ENCODE results near the gene SEMA3G.

The SEMA3G gene

DNA sequence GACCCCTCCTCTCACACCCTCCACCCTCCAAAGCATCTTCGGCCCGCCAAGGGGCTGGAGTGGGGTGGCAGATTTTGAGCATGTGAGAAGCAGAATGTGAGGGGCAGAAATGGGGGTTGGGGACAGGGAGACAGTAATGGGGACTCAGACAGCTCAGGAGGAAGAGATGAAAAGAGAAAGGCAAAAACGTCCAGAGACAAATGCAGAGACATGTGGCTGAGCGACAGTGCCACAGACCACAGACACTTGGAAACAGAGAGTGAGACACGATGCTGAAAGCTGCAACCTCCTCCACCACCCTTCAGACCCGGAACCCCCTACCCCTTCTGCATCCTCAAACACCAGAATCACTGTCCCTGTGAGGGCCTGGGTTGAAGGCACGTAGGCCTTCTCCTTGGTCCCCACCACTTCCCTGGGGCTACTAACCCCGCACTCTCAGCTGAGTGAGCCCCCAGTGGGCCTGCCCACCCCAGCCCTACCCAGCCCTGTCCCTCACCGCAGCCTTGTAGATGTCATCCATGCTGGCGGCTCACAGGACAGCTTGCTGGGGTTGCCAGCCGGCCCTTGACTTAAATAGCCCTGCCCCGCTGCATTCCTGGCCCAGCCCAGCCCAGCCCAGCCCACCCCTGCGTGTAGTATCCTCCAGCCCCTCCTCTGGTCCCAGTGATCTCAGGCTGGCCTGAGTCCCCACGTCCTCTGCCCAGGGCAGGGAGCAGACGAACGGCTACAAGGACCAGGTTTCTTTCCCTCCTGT is 8.8 kb upstream of the SEMA3G start, which contains the start of gene TNNC1:
TNNC1 (minus strand) TSS at position 546 of the 754 bp plus-strand sequence; CDS start at position 520, 26 bp downstream.
- DNase-seq (ENCODE audit: low spot score): no peak

DNA sequence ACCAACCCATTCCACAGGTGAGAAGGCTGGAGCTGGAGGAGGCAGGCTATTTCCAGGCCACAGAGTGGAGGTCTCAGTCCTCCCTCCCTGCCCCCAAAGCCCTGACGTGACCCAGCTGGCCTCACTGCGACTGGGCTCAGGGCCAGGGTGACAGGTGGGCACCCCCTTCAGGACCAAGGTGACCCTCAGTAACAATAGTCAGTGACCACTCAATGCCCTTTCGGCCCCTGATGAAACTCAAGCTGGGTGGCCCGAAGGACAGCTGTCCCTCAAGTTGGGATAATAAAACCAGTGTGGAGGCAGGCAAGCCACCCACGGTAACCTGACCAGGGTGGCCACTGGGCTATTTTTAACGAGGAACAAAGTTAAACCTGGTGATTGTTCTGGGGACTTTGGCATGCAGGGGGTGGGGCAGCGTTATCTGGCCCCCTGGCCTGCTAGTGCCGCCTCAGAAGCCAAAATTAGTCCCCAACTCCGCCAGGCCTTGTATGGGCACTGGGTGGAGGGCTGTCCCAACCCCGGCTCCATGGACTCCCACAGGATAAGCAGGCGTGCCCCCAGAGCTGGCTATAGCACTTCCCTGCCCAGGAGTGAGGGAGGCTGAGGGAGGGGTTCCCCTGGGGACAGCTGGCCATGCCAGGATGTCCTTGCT is 7.8 kb upstream of the SEMA3G start:
- no peak for DNase-seq (ENCODE audit: low spot score)

DNA sequence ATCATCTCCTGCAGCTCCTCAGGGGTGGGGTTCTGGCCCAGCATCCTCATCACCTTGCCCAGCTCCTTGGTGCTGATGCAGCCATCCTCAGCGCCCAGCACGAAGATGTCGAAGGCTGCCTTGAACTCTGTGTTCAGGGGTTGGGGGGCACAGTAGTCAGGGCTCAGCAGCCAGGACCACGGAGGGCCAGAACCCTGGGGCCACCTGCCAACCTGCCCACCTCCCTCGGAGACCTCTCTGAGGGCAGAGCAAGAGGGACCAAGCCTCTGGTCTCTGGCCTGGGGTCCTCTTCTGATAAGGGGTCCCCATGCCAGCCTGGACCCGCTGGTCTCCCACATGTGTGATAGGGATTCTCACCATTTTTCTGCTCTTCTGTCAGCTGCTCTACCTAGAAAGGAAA is 7.2 kb upstream of the SEMA3G start:
- DNase-seq (ENCODE audit: low spot score): no peak

DNA sequence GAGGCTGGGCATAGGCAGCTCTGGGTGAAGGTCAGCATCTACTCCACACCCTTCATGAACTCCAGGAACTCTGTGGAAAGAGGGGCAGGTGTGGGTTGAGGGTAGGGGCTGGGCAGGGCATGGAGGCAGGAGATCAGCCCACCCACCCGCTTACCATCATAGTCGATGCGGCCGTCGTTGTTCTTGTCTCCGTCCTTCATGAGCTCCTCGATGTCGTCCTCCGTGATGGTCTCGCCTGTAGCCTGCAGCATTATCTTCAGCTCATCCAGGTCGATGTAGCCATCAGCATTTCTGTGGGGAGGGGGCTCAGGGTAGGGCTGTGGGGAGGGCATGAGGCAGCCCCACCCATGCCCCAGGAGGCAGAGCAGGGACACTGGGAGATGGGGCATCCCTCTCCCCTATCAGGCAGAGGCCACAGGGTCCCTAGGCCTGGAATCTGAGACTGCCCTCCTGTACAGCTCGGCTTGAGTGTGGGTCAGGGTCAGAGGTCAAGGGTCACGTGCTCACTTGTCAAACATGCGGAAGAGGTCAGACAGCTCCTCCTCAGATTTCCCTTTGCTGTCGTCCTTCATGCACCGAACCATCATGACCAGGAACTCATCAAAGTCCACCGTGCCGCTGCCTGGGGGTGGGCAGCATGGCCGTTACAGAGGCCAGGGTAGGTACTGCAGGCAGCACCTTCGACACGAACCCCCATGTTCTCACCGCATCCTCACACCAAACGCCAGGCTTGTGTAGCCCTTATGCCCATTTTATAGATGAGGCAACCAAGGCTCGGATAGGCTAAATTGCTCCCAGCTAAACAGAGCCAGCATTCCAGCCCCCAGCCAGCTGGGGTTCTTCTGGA is 6.6 kb upstream of the SEMA3G start:
- DNase-seq (ENCODE audit: low spot score): no peak

DNA sequence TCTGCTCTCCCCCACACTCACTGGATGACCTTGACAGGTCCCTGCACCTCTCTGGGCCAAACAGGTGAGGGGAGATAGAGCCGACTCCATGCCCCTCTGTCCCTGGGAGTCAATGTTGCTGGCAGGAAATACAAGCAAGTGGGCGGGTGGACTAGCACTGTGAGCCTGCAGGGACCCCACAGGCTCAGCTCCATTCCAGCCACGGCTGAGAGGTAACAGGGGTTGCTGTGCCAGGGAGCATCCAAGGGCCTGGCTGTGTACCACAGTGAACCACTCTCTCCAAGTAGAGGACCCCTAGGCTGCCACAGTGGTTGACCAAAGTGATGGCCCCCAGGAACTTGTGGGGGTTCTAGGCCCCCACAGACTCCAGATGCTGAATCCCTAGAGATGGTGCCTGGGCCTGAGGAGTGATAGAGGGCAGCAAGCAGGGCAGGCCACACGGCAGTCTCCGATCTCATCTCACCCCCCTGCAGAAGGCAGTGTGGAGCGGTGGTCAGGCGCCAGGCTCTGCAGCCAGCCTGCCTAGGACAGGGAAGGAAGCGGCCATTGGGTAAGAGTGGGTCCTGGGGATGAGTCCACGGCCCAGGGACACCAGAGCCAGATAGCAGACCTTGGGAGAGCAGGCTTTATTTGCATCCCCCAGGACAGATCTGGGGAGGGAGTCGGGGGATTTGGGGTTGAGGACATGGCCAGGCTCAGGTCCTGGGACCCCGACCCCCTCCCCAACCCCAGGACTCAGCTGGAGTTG is 5.8 kb upstream of the SEMA3G start:
- no peak for DNase-seq (ENCODE audit: low spot score)

DNA sequence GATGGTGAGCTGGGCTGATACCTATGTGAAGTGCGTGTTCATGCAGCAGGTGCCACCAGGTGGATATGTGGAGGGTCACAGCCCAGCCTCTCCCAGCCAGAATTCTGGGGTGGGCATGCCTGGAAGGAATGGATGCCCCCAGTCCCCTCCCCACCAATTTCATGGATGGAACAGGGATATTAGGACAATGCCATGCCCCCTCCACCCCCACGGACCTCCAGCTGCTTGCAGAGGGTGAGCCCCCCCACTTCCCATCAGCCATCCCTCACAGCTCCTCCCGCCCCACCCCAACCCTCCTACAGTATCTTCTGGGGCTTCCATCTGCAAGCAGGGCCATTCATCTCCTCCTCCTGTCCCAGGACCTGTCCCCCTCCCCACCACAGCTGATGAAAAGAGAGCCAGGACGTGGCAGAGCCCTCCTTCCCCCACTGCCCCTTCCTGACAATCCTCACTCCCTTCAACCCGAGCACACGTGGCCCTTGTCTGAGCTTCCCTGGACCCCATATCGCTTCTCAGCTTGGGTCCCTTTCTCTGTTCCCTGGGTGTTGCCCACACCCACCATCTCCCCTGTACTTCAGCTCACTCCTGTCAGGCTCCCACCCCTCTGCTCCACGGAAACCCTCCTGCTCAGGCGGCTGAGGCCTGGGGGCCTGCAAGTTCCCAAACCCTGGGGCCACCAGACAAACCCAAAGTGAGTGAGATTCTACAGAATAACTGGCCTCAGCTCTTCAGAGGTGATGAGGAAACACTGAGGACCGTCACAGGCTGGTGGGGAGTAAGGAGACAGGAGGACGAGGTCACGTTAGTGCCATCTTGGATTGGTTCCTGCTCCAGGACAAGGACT is 2.8 kb upstream of the SEMA3G start:
- DNase-seq (ENCODE audit: low spot score): no peak

DNA sequence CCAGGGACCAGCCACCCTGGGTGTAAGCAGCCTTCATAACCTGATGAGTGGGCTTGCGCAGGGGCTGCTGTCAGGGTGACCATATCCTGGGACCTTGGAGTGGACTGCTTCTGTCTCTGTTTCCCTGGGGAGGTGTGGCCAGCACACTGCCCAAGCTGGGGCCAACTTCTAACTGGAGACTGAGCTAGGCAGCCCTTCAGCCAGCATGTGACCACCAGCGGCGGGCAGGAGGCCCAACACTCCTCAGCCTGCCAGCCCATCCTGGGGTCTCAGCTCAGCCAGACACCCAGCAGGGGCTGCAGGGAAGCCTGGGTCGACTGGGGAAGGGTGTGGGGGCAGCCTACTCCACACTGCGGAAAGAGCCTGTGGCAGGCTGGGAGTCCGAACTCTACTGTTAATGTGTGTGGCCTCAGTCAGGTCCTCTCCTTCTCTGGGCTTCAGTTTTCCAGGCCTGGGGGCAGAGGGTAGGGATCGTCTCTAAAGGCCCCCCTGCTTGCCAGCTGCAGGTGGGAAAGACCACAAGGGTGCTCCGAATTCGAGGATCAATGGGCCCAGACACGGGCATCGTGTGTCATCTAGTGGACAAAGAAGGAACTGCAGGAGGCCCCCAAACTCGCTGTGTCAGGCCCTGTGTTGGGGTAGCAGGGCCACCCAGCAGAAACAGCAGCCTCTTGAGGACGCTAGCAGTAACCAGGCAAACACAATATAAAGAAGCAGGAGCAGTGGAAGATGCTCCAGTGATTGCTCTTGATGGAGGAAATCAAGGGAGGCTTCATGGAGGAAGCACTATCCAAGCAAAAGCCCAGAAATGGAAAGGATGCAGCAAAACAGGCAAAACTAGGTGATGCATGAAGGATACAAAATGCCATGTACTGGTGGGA is 2.0 kb upstream of the SEMA3G start:
- peak; percentile 81 for DNase-seq (ENCODE audit: low spot score)

DNA sequence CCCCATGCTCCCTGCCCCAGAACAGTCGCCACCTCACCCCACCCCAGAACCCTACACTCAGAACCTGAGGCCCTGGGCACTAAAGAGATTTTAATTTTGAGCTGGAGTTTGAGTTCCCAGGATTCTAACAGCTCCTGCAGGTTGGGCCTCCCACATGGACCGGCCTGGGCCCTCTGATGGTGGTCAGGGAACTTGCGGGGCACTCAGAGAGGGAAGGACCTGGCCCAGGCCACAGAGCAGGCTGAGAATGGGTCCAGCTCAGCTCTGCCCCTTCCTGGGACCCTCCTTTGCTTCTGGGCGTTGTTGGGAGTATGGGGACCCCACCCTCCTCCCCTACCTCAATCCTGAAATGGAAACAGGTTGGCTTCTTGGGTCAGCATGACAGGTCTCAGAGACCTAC is 1.1 kb upstream of the SEMA3G start:
- DNase-seq (ENCODE audit: low spot score): no peak

DNA sequence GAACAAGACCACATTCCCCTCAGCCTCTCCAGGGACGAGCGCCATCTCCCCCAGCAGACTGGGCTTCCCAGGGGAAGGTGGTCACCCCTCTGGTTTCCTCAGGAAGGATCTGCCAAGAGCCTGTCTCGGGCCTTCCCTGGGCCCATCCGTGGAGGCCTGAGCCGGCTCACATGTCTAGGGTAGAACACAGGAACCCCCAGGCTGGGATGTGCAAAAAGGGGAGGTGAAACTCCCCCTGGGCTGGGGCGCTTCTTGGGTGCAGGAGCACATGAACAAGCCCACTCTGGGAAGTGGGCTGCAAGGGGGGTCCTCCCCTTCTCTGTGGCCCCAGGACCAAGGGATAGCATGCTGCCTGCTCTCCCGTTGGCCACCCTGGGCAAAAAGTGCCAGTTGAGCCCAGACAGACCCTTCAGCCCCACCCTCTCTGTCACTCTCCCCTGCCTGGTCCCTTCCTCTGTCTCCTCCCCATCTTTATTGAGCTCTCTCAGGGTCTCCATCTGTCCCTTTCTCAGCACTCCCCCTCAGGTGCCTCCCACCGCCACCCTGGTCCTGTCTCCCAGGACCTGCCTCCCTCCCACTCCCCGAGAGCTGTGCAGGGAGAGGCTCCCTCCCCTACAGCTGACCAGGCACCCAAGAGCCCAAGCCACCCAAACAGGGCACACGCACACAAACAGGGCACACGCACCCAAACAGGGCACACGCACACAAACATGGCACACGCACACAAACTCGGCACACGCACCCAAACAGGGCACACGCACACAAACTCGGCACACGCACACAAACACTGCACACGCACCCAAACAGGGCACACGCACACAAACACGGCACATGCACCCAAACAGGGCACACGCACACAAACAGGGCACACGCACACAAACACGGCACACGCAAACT is 864 bp downstream of the SEMA3G start:
- DNase-seq (ENCODE audit: low spot score): no peak

DNA sequence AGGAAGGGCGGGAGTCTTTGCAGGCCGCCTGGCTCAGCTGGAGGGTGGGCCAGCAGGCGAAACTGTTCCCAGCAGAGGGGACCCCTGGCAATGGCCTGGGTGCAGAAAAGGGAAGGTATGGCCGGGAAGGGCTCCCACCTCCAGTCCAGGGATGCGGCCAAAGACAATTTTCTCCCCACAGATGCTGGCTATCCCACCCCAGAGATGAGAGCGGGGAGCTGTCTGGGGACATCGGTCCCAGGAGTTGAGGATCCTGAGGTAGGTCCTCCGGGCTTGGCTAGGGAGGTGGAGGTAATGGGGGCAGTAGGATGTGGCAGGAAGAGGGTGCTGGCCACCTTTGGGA is 1.7 kb downstream of the SEMA3G start:
- no peak for DNase-seq (ENCODE audit: low spot score)

DNA sequence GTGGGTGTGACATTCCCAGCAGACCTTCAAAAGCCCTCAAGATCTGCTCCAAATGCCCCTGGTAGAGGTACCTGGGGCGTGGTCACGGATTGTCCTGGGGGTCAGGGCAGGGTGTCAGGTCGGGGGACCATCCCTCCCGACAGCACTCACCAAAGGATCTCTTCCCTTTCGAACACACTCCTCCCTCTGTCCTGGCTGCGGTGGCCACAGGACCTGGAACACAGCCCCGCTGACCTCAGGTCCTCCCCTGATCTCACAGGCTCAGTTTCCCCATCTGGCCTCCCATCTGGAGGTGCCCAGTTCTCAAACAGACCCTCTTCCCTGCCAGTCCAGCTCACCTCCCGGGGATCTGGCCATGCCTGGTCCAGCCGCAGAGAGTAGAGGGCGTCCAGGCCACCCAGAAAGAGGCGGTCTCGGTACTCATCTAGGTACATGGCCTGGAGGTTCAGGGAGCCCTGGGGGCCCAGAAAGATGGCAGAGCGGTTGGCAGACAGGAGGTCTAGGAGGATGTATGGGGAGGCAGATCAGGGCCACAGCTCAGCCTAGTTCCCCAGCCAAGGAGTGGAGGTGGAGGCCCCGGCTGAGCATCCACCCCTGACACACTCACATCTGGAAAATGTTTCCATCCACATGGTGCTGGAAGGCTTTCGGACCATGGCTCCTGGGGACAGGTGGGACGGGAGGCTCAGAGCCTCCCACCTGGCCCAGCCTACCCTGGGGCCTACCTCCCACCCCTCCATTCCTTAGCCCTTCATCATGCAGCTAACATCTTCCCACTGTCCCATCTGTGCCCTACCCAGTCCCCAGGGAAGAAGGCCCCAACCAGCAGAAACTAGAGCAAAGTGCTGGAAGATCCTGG is 2.3 kb downstream of the SEMA3G start:
- DNase-seq (ENCODE audit: low spot score): no peak

DNA sequence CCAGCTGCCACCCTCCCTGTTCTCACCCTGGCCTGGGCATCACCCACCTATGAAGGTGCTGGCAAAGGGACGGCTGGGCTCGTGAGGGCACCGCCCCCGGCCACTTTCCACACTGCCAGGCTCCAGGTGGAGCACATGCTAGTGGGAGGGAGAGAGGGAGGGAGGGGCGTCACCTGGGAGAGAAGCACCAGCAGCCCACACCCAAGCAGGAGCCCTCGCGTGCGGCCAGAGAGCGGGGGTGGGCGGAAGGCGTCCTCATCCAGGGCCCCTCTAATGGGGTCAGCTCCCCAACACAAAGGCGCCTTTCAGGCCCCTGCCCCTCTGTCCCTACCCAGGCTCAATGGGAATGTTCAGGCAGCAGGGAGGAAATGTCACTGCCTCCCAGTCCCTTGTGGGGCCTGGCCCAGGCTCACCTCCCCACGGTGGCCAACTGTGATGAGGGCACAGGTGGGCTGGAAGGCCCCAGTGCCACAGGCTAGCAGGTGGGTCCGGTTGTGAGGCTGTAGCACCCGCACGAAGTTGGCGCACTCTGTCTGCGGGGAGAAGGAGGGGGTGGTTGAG is 3.1 kb downstream of the SEMA3G start:
- no peak for DNase-seq (ENCODE audit: low spot score)

DNA sequence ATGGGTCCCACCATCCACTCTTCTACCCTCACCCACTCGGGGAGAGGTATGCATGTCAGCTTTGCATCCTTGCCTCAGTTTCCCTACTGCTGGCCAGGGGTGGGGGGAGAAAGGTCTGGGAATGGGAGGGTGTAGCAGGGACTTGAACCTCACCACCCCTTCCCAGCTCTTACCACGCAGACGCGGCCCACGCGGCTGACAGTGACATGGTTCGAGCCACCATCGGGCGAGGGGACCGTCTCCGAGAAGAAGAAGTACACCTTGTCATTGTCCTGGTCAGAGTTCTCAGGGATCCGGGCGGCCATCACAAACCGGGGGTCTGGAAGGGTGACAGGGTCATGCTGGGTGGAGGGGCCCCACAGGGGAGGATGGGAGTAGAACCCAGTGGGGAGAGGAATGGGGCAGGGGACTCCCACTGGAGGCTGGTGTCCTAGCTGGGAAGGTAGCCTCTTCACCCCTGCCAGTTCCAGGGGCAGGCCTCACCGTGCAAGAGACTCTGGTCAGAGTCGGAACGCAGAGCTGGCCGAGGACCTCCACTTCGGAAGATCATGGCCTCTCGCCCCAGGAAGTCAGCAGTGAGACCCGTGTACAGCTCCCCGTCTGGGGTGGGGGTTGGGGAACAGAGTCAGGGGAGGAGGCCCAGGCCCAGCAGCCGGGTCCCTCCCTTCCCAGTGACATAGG is 3.7 kb downstream of the SEMA3G start:
- no peak for DNase-seq (ENCODE audit: low spot score)

DNA sequence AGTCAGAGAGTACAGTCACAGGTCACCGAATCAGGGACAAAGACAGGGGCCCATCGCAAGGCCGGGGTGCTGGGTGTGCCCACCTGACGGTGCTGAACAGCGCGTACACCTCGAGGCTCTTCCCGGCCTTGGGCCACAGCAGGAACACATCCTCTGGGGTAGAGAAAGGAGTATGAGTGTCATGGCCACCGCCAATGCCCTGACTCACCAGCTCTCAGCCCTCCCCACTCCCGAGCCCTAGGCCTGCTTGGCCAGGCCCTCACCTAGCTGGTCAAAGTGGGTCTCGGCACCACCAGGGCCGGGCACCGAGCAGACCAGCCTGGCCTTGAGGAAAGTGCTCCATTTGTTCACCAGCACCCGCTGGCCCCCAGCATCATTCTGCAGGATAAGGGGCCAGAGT is 4.2 kb downstream of the SEMA3G start:
- no peak for DNase-seq (ENCODE audit: low spot score)

DNA sequence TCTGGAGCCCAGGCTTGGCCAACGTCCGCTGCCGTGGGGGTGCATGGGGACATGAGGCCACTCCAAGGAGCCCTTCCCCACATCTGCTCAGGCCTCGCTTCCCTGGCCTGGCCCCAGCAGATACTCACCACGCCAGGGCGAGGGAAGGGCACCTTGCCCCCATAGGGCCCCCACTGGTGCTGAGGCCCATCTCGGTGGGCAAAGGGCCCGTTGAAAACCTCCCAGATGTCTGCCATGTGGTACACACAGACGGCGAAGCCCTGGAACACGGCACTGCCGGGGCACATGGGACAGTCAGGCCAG is 4.7 kb downstream of the SEMA3G start:
- no peak for DNase-seq (ENCODE audit: low spot score)

DNA sequence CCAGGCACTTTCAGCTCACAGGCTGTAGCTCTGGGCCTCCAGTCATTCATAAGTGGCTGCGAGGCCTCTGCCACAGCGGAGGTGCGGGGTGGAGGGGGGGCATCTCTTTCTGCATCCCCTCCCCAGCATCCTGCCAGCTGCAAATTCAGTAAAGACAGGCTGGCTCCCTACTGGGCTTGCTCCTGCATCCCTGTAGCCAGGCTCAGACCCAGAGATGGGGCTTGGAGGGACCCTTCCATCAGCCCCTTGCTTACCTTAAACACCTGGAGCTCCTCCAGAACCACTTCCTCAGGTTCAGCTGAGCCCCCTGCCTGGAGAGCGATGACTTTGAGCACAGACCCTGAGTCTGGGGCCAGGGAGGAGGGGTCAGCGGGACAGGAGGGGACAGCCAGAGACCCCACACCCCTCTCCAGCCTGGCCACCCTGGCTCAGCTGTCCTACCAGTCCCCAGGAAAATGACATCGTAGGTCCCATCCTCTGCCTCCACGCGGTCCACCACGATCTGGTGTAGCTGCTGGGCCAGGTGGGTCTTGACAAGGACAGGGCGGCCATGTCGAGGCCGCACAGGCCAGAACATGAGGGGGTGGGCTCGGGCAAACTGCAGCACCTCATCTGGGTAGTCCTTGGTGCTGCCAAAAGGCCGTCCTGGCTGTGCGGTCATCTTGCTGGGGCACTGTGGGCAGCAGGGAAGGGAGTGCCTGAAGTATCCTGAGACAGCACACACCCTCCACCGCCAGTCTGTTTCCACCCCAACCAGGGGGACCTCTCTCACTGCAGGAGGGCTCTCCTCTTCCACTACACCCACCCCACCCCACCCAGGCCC is 5.3 kb downstream of the SEMA3G start:
- no peak for DNase-seq (ENCODE audit: low spot score)

All from CD4-positive, alpha-beta T cell treated with Interleukin-2 at 100 ng/mL for 4 hours (primary cell).